HepG2 (cell line): Measurements from ENCODE around the gene KHNYN. TPM values are rescaled to one million over a fixed set of nuclear protein-coding genes. Genes with fewer than 3 reads are reported as not detected.

Experiments
- DPF2 ChIP-seq: sonication (generic); formaldehyde crosslinking; IDR thresholded peaks from 2 replicates; pipeline ENCODE4 v1.4.0; 2020; ENCODE audit warnings: mild to moderate bottlenecking, low read depth, missing genetic modification reagents, borderline replicate concordance
- E2F1 ChIP-seq: sonication (generic); formaldehyde crosslinking; IDR thresholded peaks from 2 replicates; pipeline ENCODE4 v1.5.0; 2020; ENCODE audit warnings: missing genetic modification reagents
- ELF3 ChIP-seq: IDR thresholded peaks from 2 replicates; pipeline ENCODE4 v1.6.1; 2016; ENCODE audit warnings: missing genetic modification reagents, missing compliant biosample characterization
- FOXP4 ChIP-seq: sonication (generic); formaldehyde crosslinking; IDR thresholded peaks from 2 replicates; pipeline ENCODE4 v1.4.0; 2020; ENCODE audit warnings: missing genetic modification reagents
- HIC2 ChIP-seq: sonication (generic); formaldehyde crosslinking; IDR thresholded peaks from 2 replicates; pipeline ENCODE4 v1.9.0; 2022; ENCODE audit warnings: low read depth, missing genetic modification reagents
- IRF2 ChIP-seq: IDR thresholded peaks from 2 replicates; pipeline ENCODE4 v1.6.1; 2018; ENCODE audit warnings: missing genetic modification reagents, missing compliant biosample characterization
- KLF9 ChIP-seq: IDR thresholded peaks from 2 replicates; pipeline ENCODE4 v1.6.1; 2016; ENCODE audit warnings: low read depth
- KMT2A ChIP-seq: sonication (generic); formaldehyde crosslinking; IDR thresholded peaks from 2 replicates; pipeline ENCODE4 v1.4.0; 2020; ENCODE audit warnings: missing genetic modification reagents
- NFRKB ChIP-seq: fragments of 450-650 bp; IDR thresholded peaks from 2 replicates; pipeline ENCODE4 v1.6.1; 2017
- NONO ChIP-seq, 2 experiments: fragments of 450-650 bp in 1 of 2; sonication (generic) in 1 of 2; formaldehyde crosslinking in 1 of 2; IDR thresholded peaks in 1 of 2; conservative IDR thresholded peaks in 1 of 2; 2 replicates each; pipeline versions ENCODE4 v1.6.1 to v1.8.0; 2017 to 2022; ENCODE audit warnings: mild to moderate bottlenecking in 1 of 2, missing genetic modification reagents in 1 of 2, moderate library complexity in 1 of 2
- RBFOX2 ChIP-seq: fragments of 200-400 bp; formaldehyde crosslinking; IDR thresholded peaks from 2 replicates; pipeline ENCODE4 v1.6.1; 2017; ENCODE audit warnings: low read depth, mild to moderate bottlenecking, low read length
- SIN3B ChIP-seq: fragments of 150-350 bp; IDR thresholded peaks from 2 replicates; pipeline ENCODE4 v1.6.1; 2014; ENCODE audit warnings: low read length
- SMYD3 ChIP-seq: sonication (generic); formaldehyde crosslinking; IDR thresholded peaks from 2 replicates; pipeline ENCODE4 v1.8.1; 2023; ENCODE audit warnings: mild to moderate bottlenecking, missing genetic modification reagents
- ZBTB1 ChIP-seq: sonication (generic); formaldehyde crosslinking; IDR thresholded peaks from 2 replicates; pipeline ENCODE4 v1.4.0; 2020; ENCODE audit warnings: missing genetic modification reagents, borderline replicate concordance
- ZFX ChIP-seq: sonication (generic); formaldehyde crosslinking; IDR thresholded peaks from 2 replicates; pipeline ENCODE4 v1.4.0; 2020; ENCODE audit warnings: mild to moderate bottlenecking, low read depth, missing genetic modification reagents, moderate library complexity
- ZFY ChIP-seq: sonication (generic); formaldehyde crosslinking; IDR thresholded peaks from 2 replicates; pipeline ENCODE4 v1.4.0; 2020; ENCODE audit warnings: missing genetic modification reagents
- ZNF10 ChIP-seq: sonication (generic); formaldehyde crosslinking; IDR thresholded peaks from 2 replicates; pipeline ENCODE4 v1.4.0; 2020; ENCODE audit warnings: mild to moderate bottlenecking, low read depth, missing genetic modification reagents, borderline replicate concordance
- ZNF263 ChIP-seq: sonication (generic); formaldehyde crosslinking; IDR thresholded peaks from 2 replicates; pipeline ENCODE4 v1.4.0; 2020; ENCODE audit warnings: missing genetic modification reagents
- ZNF296 ChIP-seq: sonication (generic); formaldehyde crosslinking; conservative IDR thresholded peaks from 2 replicates; pipeline ENCODE4 v1.5.0; 2020; ENCODE audit warnings: mild to moderate bottlenecking, missing genetic modification reagents
- ZNF317 ChIP-seq: sonication (generic); formaldehyde crosslinking; IDR thresholded peaks from 2 replicates; pipeline ENCODE4 v1.5.0; 2020; ENCODE audit warnings: mild to moderate bottlenecking, missing genetic modification reagents
- ZNF547 ChIP-seq: sonication (generic); formaldehyde crosslinking; IDR thresholded peaks from 2 replicates; pipeline ENCODE4 v1.5.1; 2020; ENCODE audit warnings: mild to moderate bottlenecking, missing genetic modification reagents
- ZNF577 ChIP-seq: sonication (generic); formaldehyde crosslinking; IDR thresholded peaks from 2 replicates; pipeline ENCODE4 v1.4.0; 2020; ENCODE audit warnings: mild to moderate bottlenecking, low read depth, missing genetic modification reagents, borderline replicate concordance
- ZNF737 ChIP-seq: sonication (generic); formaldehyde crosslinking; IDR thresholded peaks from 2 replicates; pipeline ENCODE4 v1.5.0; 2020; ENCODE audit warnings: missing genetic modification reagents, mild to moderate bottlenecking, borderline replicate concordance
- ZNF746 ChIP-seq: sonication (generic); formaldehyde crosslinking; IDR thresholded peaks from 2 replicates; pipeline ENCODE4 v1.8.0; 2022; ENCODE audit warnings: mild to moderate bottlenecking, missing genetic modification reagents
- ZNF782 ChIP-seq: sonication (generic); formaldehyde crosslinking; IDR thresholded peaks from 2 replicates; pipeline ENCODE4 v1.4.0; 2020; ENCODE audit warnings: missing genetic modification reagents, mild to moderate bottlenecking, borderline replicate concordance
- polyA plus RNA-seq, 8 experiments: library from polyadenylated mRNA; depleted of rRNA in 3 of 8; stranded (reverse) in 7 of 8; unstranded in 1 of 8; fragments of >200 nt; fragmentation: Illumina TruSeq in 4 of 8; extraction: Trizol in 4 of 8; gene quantifications; 2 replicates each; pipeline versions ENCODE4 v1.2.1 to v1.2.3, GENCODE V29; 2011 to 2016; ENCODE audit warnings: low read depth in 4 of 8, missing spikeins in 1 of 8, mixed read lengths in 1 of 8; ENCODE audit not compliant: insufficient read depth in 1 of 8
- total RNA-seq, 5 experiments: library from RNA; depleted of rRNA; stranded (reverse); fragments of >200 nt; fragmentation: Illumina TruSeq; extraction: Trizol; gene quantifications; 2 replicates each; pipeline ENCODE4 v1.2.3, GENCODE V29; 2016; ENCODE audit warnings: low read depth in 1 of 5

The KHNYN gene
- total and polyA plus RNA-seq, 2 of the 13 experiments (the other 11 are each of a cell fraction or from before 2014, with no cell fraction given): 52.8 to 75.7 TPM

GRCh38 chr14:24442240-24443052, 12.7 kb downstream of the KHNYN start, which contains the start of gene SDR39U1 (continued):
- TF ChIP-seq ZNF317: peak; percentile 92
- TF ChIP-seq ZNF746 (CRISPR knock-in tag): peak; percentile 96
- TF ChIP-seq ZNF263 (CRISPR knock-in tag): no peak; the same call in 1 of the 2 replicates
- TF ChIP-seq ELF3 (CRISPR knock-in tag): peak; percentile 92
- peak; percentile 94 for TF ChIP-seq ZNF10 (CRISPR knock-in tag)
- no peak for TF ChIP-seq ZNF737
- TF ChIP-seq NFRKB: no peak
- peak; percentile 94 for TF ChIP-seq ZNF296 (CRISPR knock-in tag)
- peak; percentile 97 for TF ChIP-seq ZFX (CRISPR knock-in tag)
- TF ChIP-seq FOXP4 (CRISPR knock-in tag): no peak; the same call in none of the 2 replicates
- no peak for TF ChIP-seq ZNF577 (CRISPR knock-in tag)
- TF ChIP-seq IRF2: peak; percentile 95
- peak; percentile 89 for TF ChIP-seq SIN3B
- TF ChIP-seq DPF2 (CRISPR knock-in tag): 0 out of 2 replicates have a peak, but pooled peaks have one; percentile 41
- peak; percentile 87 for TF ChIP-seq KMT2A (CRISPR knock-in tag)
- TF ChIP-seq SMYD3 (CRISPR knock-in tag): peak; percentile 95
- TF ChIP-seq ZNF782: peak; percentile 91
- peak; percentile 92 for TF ChIP-seq RBFOX2
- TF ChIP-seq NONO (IDR thresholded peaks at IDR 0.05): no peak
- TF ChIP-seq NONO (CRISPR knock-in tag; conservative IDR thresholded peaks at IDR 0.05): peak; percentile 96
- peak; percentile 29 for TF ChIP-seq ZBTB1 (CRISPR knock-in tag)
- peak; percentile 76; the same call in 1 of the 2 replicates for TF ChIP-seq HIC2
- no peak; the same call in 1 of the 2 replicates for TF ChIP-seq KLF9 (CRISPR knock-in tag)
- TF ChIP-seq ZNF547: peak; percentile 96
- peak; percentile 93 for TF ChIP-seq ZFY (CRISPR knock-in tag)
- TF ChIP-seq E2F1 (CRISPR knock-in tag): peak; percentile 86; the same call in 1 of the 2 replicates
